ENCODE measurements around the gene GALNT6.

DNA sequence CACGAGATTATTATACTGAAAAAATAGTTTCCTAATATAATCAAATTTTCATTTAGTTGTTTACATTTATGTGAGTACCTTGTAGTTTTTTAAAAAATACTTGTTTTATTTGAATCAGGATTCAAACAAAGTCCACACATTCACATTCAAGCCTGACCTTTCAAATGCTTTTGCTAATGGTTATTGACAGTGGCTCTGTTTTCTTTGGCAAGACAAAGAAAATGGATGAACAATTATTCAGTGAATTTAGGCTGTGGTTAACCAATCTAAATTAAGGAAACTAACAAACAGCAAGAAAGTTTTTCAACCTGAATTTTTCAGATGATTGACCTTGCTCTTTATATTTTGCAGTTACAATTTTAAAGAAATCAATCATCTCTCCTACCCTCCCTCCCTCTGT lies 43.1 kb upstream of the GALNT6 start:
- TF ChIP-seq, protein P1, sequence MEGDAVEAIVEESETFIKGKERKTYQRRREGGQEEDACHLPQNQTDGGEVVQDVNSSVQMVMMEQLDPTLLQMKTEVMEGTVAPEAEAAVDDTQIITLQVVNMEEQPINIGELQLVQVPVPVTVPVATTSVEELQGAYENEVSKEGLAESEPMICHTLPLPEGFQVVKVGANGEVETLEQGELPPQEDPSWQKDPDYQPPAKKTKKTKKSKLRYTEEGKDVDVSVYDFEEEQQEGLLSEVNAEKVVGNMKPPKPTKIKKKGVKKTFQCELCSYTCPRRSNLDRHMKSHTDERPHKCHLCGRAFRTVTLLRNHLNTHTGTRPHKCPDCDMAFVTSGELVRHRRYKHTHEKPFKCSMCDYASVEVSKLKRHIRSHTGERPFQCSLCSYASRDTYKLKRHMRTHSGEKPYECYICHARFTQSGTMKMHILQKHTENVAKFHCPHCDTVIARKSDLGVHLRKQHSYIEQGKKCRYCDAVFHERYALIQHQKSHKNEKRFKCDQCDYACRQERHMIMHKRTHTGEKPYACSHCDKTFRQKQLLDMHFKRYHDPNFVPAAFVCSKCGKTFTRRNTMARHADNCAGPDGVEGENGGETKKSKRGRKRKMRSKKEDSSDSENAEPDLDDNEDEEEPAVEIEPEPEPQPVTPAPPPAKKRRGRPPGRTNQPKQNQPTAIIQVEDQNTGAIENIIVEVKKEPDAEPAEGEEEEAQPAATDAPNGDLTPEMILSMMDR (IDR thresholded peaks at IDR 0.05; ENCODE audit: poor library complexity, severe bottlenecking) = no peak
- TF ChIP-seq EP300 (conservative IDR thresholded peaks at IDR 0.05; ENCODE audit: poor library complexity, severe bottlenecking) (no peak), POLR2AphosphoS5 (IDR thresholded peaks at IDR 0.05) (no peak), RAD21 (conservative IDR thresholded peaks at IDR 0.05) (no peak), TAF1 (IDR thresholded peaks at IDR 0.05; ENCODE audit: low read depth) (no peak), EZH2 (IDR thresholded peaks at IDR 0.05; ENCODE audit: borderline replicate concordance, insufficient read depth, low read length, poor library complexity, severe bottlenecking) (no peak), MXI1 (conservative IDR thresholded peaks at IDR 0.05; ENCODE audit: poor library complexity, severe bottlenecking) (no peak), SMC3 (conservative IDR thresholded peaks at IDR 0.05; ENCODE audit: poor library complexity) (no peak)
- TF ChIP-seq, protein P2, sequence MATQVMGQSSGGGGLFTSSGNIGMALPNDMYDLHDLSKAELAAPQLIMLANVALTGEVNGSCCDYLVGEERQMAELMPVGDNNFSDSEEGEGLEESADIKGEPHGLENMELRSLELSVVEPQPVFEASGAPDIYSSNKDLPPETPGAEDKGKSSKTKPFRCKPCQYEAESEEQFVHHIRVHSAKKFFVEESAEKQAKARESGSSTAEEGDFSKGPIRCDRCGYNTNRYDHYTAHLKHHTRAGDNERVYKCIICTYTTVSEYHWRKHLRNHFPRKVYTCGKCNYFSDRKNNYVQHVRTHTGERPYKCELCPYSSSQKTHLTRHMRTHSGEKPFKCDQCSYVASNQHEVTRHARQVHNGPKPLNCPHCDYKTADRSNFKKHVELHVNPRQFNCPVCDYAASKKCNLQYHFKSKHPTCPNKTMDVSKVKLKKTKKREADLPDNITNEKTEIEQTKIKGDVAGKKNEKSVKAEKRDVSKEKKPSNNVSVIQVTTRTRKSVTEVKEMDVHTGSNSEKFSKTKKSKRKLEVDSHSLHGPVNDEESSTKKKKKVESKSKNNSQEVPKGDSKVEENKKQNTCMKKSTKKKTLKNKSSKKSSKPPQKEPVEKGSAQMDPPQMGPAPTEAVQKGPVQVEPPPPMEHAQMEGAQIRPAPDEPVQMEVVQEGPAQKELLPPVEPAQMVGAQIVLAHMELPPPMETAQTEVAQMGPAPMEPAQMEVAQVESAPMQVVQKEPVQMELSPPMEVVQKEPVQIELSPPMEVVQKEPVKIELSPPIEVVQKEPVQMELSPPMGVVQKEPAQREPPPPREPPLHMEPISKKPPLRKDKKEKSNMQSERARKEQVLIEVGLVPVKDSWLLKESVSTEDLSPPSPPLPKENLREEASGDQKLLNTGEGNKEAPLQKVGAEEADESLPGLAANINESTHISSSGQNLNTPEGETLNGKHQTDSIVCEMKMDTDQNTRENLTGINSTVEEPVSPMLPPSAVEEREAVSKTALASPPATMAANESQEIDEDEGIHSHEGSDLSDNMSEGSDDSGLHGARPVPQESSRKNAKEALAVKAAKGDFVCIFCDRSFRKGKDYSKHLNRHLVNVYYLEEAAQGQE (IDR thresholded peaks at IDR 0.05; ENCODE audit: borderline replicate concordance) = no peak
